ENCODE measurements around the gene CTTN. TPM values are rescaled to one million over a fixed set of nuclear protein-coding genes. Genes with fewer than 3 reads are reported as not detected.
A peak's percentile ranks its signal among the peaks of the same experiment; 100 is the strongest.

CTTN gene
- total RNA-seq, 2 experiments from 2014 or later, result 1.0 to 1.4 TPM

GRCh38 chr11:70416881-70417280 is 18.6 kb downstream of the CTTN start:
- H3K4me1 Mint-ChIP-seq, result no peaks in the 10 kb centered on the region
- no peak overlapping the region for H3K4me3 Mint-ChIP-seq
- H3K27ac Mint-ChIP-seq, result no peak overlapping the region
- no peak for ATAC-seq
- H3K36me3 Mint-ChIP-seq, result no peaks in the 10 kb centered on the region
- no peak for DNase-seq
- CTCF ChIA-PET, result no interaction called here
- H3K9me3 Mint-ChIP-seq (ENCODE audit: low read depth), result no peaks in the 10 kb centered on the region
- peaks cover 39% of the 10 kb centered on the region for H3K27me3 Mint-ChIP-seq

GRCh38 chr11:70418130-70418529 is 19.8 kb downstream of the CTTN start:
- ATAC-seq (no peak), DNase-seq (no peak)
- CTCF ChIA-PET, result interaction anchor here (0.7 to 1.9 kb wide), 2 partner anchors 10 to 37 kb away, joined by 3 to 6 read pairs; no protein-coding TSS in a partner anchor
- H3K36me3 Mint-ChIP-seq, result no peaks in the 10 kb centered on the region
- no peak overlapping the region for H3K27ac Mint-ChIP-seq
- H3K4me3 Mint-ChIP-seq, result no peak overlapping the region
- H3K4me1 Mint-ChIP-seq, result no peaks in the 10 kb centered on the region
- no peaks in the 10 kb centered on the region for H3K9me3 Mint-ChIP-seq (ENCODE audit: low read depth)
- peaks cover 40% of the 10 kb centered on the region for H3K27me3 Mint-ChIP-seq

- Mint-ChIP-seq H3K4me1 (peaks cover 10% of the 10 kb centered on the region), H3K36me3 (no peaks in the 10 kb centered on the region), H3K4me3 (no peak overlapping the region), H3K27ac (no peak overlapping the region), H3K27me3 (peaks cover 37% of the 10 kb centered on the region), H3K9me3 (ENCODE audit: low read depth) (no peaks in the 10 kb centered on the region)
- CTCF ChIA-PET, result interaction anchor here (1.4 to 1.9 kb wide), 2 partner anchors 11 to 21 kb away, joined by 3 to 6 read pairs; no protein-coding TSS in a partner anchor
- DNase-seq, result no peak
- no peak for ATAC-seq
These were observed 21.1 kb downstream of the CTTN start for GRCh38 chr11:70419307-70420007.

GRCh38 chr11:70420008-70420464 is 21.7 kb downstream of the CTTN start:
- no peak for ATAC-seq
- Mint-ChIP-seq H3K4me1 (peaks cover 16% of the 10 kb centered on the region), H3K9me3 (ENCODE audit: low read depth) (no peaks in the 10 kb centered on the region), H3K27me3 (peaks cover 35% of the 10 kb centered on the region), H3K27ac (no peak overlapping the region), H3K4me3 (no peak overlapping the region), H3K36me3 (no peaks in the 10 kb centered on the region)
- no peak for DNase-seq
- CTCF ChIA-PET, result interaction anchor here (1.4 kb wide), 1 partner anchor 21 kb away, joined by 3 read pairs; no protein-coding TSS in a partner anchor

GRCh38 chr11:70420496-70420895 is 22.2 kb downstream of the CTTN start:
- no peak for DNase-seq
- Mint-ChIP-seq H3K4me3 (no peak overlapping the region), H3K27ac (no peak overlapping the region), H3K4me1 (peaks cover 18% of the 10 kb centered on the region), H3K9me3 (ENCODE audit: low read depth) (no peaks in the 10 kb centered on the region), H3K27me3 (peaks cover 33% of the 10 kb centered on the region), H3K36me3 (no peaks in the 10 kb centered on the region)
- ATAC-seq, result no peak
- CTCF ChIA-PET, result no interaction called here

GRCh38 chr11:70421123-70421522 is 22.8 kb downstream of the CTTN start:
- Mint-ChIP-seq H3K27ac (no peak overlapping the region), H3K9me3 (ENCODE audit: low read depth) (no peaks in the 10 kb centered on the region), H3K4me3 (no peak overlapping the region), H3K4me1 (peaks cover 18% of the 10 kb centered on the region), H3K27me3 (peaks cover 28% of the 10 kb centered on the region), H3K36me3 (no peaks in the 10 kb centered on the region)
- CTCF ChIA-PET, result interaction anchor here (0.9 kb wide), 1 partner anchor 160 kb away, joined by 3 read pairs; no protein-coding TSS in a partner anchor
- DNase-seq (no peak), ATAC-seq (no peak)

- ATAC-seq (no peak), DNase-seq (no peak)
- Mint-ChIP-seq H3K4me1 (peaks cover 18% of the 10 kb centered on the region), H3K4me3 (no peak overlapping the region), H3K27ac (no peak overlapping the region), H3K9me3 (ENCODE audit: low read depth) (no peaks in the 10 kb centered on the region), H3K27me3 (peaks cover 29% of the 10 kb centered on the region), H3K36me3 (no peaks in the 10 kb centered on the region)
- CTCF ChIA-PET, result no interaction called here
These were observed 24.6 kb downstream of the CTTN start for GRCh38 chr11:70422692-70423522.

GRCh38 chr11:70423523-70424505 is 25.5 kb downstream of the CTTN start:
- ATAC-seq (peak; percentile 63), DNase-seq (peak; percentile 71)
- H3K27me3 Mint-ChIP-seq, result peaks cover 29% of the 10 kb centered on the region
- H3K27ac Mint-ChIP-seq, result no peak overlapping the region
- H3K9me3 Mint-ChIP-seq (ENCODE audit: low read depth), result no peaks in the 10 kb centered on the region
- peaks cover 18% of the 10 kb centered on the region for H3K4me1 Mint-ChIP-seq
- H3K36me3 Mint-ChIP-seq, result no peaks in the 10 kb centered on the region
- H3K4me3 Mint-ChIP-seq, result no peak overlapping the region
- CTCF ChIA-PET, result no interaction called here

GRCh38 chr11:70424765-70425344 is 26.5 kb downstream of the CTTN start:
- DNase-seq (no peak), ATAC-seq (no peak)
- Mint-ChIP-seq H3K27me3 (peaks cover 29% of the 10 kb centered on the region), H3K9me3 (ENCODE audit: low read depth) (no peaks in the 10 kb centered on the region), H3K27ac (no peak overlapping the region), H3K4me3 (no peak overlapping the region), H3K4me1 (peaks cover 18% of the 10 kb centered on the region), H3K36me3 (no peaks in the 10 kb centered on the region)
- CTCF ChIA-PET, result no interaction called here

GRCh38 chr11:70427436-70427835 is 29.1 kb downstream of the CTTN start:
- Mint-ChIP-seq H3K36me3 (no peaks in the 10 kb centered on the region), H3K4me3 (no peak overlapping the region), H3K9me3 (ENCODE audit: low read depth) (no peaks in the 10 kb centered on the region), H3K4me1 (peaks cover 18% of the 10 kb centered on the region), H3K27ac (no peak overlapping the region), H3K27me3 (peaks cover 16% of the 10 kb centered on the region)
- no peak for DNase-seq
- CTCF ChIA-PET, result no interaction called here
- no peak for ATAC-seq

GRCh38 chr11:70428701-70429427 is 30.5 kb downstream of the CTTN start:
- CTCF ChIA-PET, result no interaction called here
- no peak for ATAC-seq
- H3K36me3 Mint-ChIP-seq, result no peaks in the 10 kb centered on the region
- peaks cover 13% of the 10 kb centered on the region for H3K4me1 Mint-ChIP-seq
- H3K4me3 Mint-ChIP-seq, result no peak overlapping the region
- no peaks in the 10 kb centered on the region for H3K9me3 Mint-ChIP-seq (ENCODE audit: low read depth)
- H3K27me3 Mint-ChIP-seq, result peaks cover 10% of the 10 kb centered on the region
- no peak for DNase-seq
- H3K27ac Mint-ChIP-seq, result no peak overlapping the region

GRCh38 chr11:70429428-70429705 is 31.0 kb downstream of the CTTN start:
- CTCF ChIA-PET, result no interaction called here

More at GRCh38 chr11:70429428-70429705, 31.0 kb downstream of the CTTN start:
- Mint-ChIP-seq H3K4me3 (no peak overlapping the region), H3K9me3 (ENCODE audit: low read depth) (no peaks in the 10 kb centered on the region), H3K27me3 (peaks cover 10% of the 10 kb centered on the region), H3K36me3 (no peaks in the 10 kb centered on the region), H3K27ac (no peak overlapping the region), H3K4me1 (peaks cover 8% of the 10 kb centered on the region)
- ATAC-seq, result no peak
- DNase-seq, result no peak

Measured in activated CD8-positive, alpha-beta memory T cell treated with anti-CD3 and anti-CD28 coated beads, Interleukin-2, amount 10 ng/mL, durations not matched to agents 7 days and 5 days (primary cell).